Skeletal muscle tissue (tissue), 4 donors: ENCODE measurements around the gene USP8. TPM values are rescaled to one million over a fixed set of nuclear protein-coding genes. Genes with fewer than 3 reads are reported as not detected.
"Not testable (repeated sequence)": the region's sequence is repeated elsewhere in the genome, so short reads cannot be mapped to it uniquely, and the experiment has no call there.

Source experiments
- H3K27ac ChIP-seq: one replicate; pipeline ENCODE4 v1.7.0; 2013; ENCODE audit warnings: mild to moderate bottlenecking, low read depth, low read length, inconsistent platforms
- H3K27me3 ChIP-seq, 3 donors: one replicate each; pipeline ENCODE4 v1.7.0; 2013; ENCODE audit warnings: low read length in 3 of 3; ENCODE audit not compliant: control insufficient read depth in 3 of 3, insufficient read depth in 3 of 3
- H3K36me3 ChIP-seq, 3 donors: one replicate each; pipeline ENCODE4 v1.7.0; 2013; ENCODE audit warnings: low read length in 3 of 3; ENCODE audit not compliant: control insufficient read depth in 3 of 3, insufficient read depth in 3 of 3
- H3K4me1 ChIP-seq, 3 donors: one replicate each; pipeline ENCODE4 v1.7.0; 2013; ENCODE audit warnings: low read length in 3 of 3, mild to moderate bottlenecking in 3 of 3; ENCODE audit not compliant: control insufficient read depth in 3 of 3, insufficient read depth in 3 of 3
- H3K4me3 ChIP-seq, 3 donors: one replicate each; pipeline ENCODE4 v1.7.0; 2013; ENCODE audit warnings: low read length in 3 of 3
- H3K9ac ChIP-seq, 3 donors: one replicate each; pipeline ENCODE4 v1.7.0; 2013; ENCODE audit warnings: low read length in 3 of 3, mild to moderate bottlenecking in 3 of 3, moderate library complexity in 2 of 3, low read depth in 1 of 3
- H3K9me3 ChIP-seq, 3 donors: one replicate each; pipeline ENCODE4 v1.7.0; 2013; ENCODE audit warnings: low read length in 3 of 3; ENCODE audit not compliant: control insufficient read depth in 3 of 3
- total RNA-seq: library from RNA; depleted of rRNA; stranded (reverse); fragments of >200 nt; gene quantifications from one replicate; pipeline ENCODE4 v1.2.3, GENCODE V29; 2014
- donor health status: Osteomylitis.

USP8 gene
- total RNA-seq, 1 donor from 2014 or later = 19.3 TPM

GRCh38 chr15:50411870-50412269, 12.3 kb upstream of the USP8 start:
- H3K9ac ChIP-seq = no peak overlapping the region
- no peaks in the 10 kb centered on the region for H3K9me3 ChIP-seq
- no peaks in the 10 kb centered on the region for H3K4me1 ChIP-seq
- H3K4me3 ChIP-seq = no peak overlapping the region
- no peak overlapping the region for H3K27ac ChIP-seq
- no peaks in the 10 kb centered on the region for H3K36me3 ChIP-seq
- no peaks in the 10 kb centered on the region for H3K27me3 ChIP-seq

GRCh38 chr15:50414624-50415023, 9.6 kb upstream of the USP8 start:
- H3K36me3 ChIP-seq = no peaks in the 10 kb centered on the region
- H3K4me1 ChIP-seq = no peaks in the 10 kb centered on the region

GRCh38 chr15:50415752-50416404, 8.3 kb upstream of the USP8 start:
- Histone ChIP-seq H3K27ac (no peak overlapping the region), H3K4me3 (no peak overlapping the region), H3K9me3 (peaks cover 0 to 3% (median 0%) of the 10 kb centered on the region in 3 donors), H3K9ac (no peak overlapping the region), H3K36me3 (no peaks in the 10 kb centered on the region), H3K4me1 (no peaks in the 10 kb centered on the region), H3K27me3 (no peaks in the 10 kb centered on the region)

More at GRCh38 chr15:50414624-50415023, 9.6 kb upstream of the USP8 start:
- Histone ChIP-seq H3K27me3 (no peaks in the 10 kb centered on the region), H3K9ac (no peak overlapping the region), H3K27ac (no peak overlapping the region), H3K9me3 (peaks cover 0 to 3% (median 0%) of the 10 kb centered on the region in 3 donors), H3K4me3 (no peak overlapping the region)

- Histone ChIP-seq H3K36me3 (no peaks in the 10 kb centered on the region), H3K27me3 (no peaks in the 10 kb centered on the region), H3K9ac (no peak overlapping the region), H3K4me3 (no peak overlapping the region), H3K9me3 (peaks cover 0 to 3% (median 0%) of the 10 kb centered on the region in 3 donors), H3K27ac (no peak overlapping the region), H3K4me1 (no peaks in the 10 kb centered on the region)
Measured at GRCh38 chr15:50416890-50417289, 7.3 kb upstream of the USP8 start.

GRCh38 chr15:50418041-50418583, 6.1 kb upstream of the USP8 start:
- Histone ChIP-seq H3K36me3 (no peaks in the 10 kb centered on the region), H3K9ac (no peak overlapping the region), H3K27ac (no peak overlapping the region), H3K27me3 (no peaks in the 10 kb centered on the region), H3K4me3 (no peak overlapping the region), H3K9me3 (peaks cover 0 to 3% (median 0%) of the 10 kb centered on the region in 3 donors), H3K4me1 (no peaks in the 10 kb centered on the region)

GRCh38 chr15:50425219-50425618, 1.0 kb downstream of the USP8 start:
- Histone ChIP-seq H3K27ac (peak overlapping the region; percentile 88), H3K4me3 (peak overlapping the region; percentile 91 to 94 (median 92)), H3K4me1 (peaks cover 4 to 12% (median 9%) of the 10 kb centered on the region in 3 donors), H3K36me3 (peaks cover 0 to 4% (median 0%) of the 10 kb centered on the region in 3 donors), H3K9ac (peak overlapping the region; percentile 87 to 96 (median 91)), H3K27me3 (no peaks in the 10 kb centered on the region), H3K9me3 (no peaks in the 10 kb centered on the region)

GRCh38 chr15:50425678-50426246, 1.6 kb downstream of the USP8 start:
- H3K27me3 ChIP-seq, H3K36me3 ChIP-seq, H3K27ac ChIP-seq, H3K9me3 ChIP-seq: not testable (repeated sequence)
- peak overlapping the region in 1 of 3 donors; percentile 94 for H3K4me3 ChIP-seq
- H3K4me1 ChIP-seq = peaks cover 4 to 12% (median 11%) of the 10 kb centered on the region in 3 donors
- peak overlapping the region in 1 of 3 donors; percentile 96 for H3K9ac ChIP-seq

- Histone ChIP-seq H3K27ac (no peak overlapping the region), H3K4me3 (peak overlapping the region in 1 of 3 donors; percentile 7), H3K9ac (no peak overlapping the region), H3K9me3 (no peaks in the 10 kb centered on the region), H3K27me3 (no peaks in the 10 kb centered on the region), H3K36me3 (peaks cover 0 to 4% (median 0%) of the 10 kb centered on the region in 3 donors), H3K4me1 (peaks cover 4 to 14% (median 12%) of the 10 kb centered on the region in 3 donors)
Measured at GRCh38 chr15:50426428-50426827, 2.2 kb downstream of the USP8 start.

GRCh38 chr15:50431204-50431603, 7.0 kb downstream of the USP8 start:
- Histone ChIP-seq H3K4me1 (peaks cover 0 to 6% (median 5%) of the 10 kb centered on the region in 3 donors), H3K27me3 (no peaks in the 10 kb centered on the region), H3K27ac (no peak overlapping the region), H3K36me3 (peaks cover 0 to 4% (median 0%) of the 10 kb centered on the region in 3 donors), H3K4me3 (no peak overlapping the region), H3K9ac (no peak overlapping the region), H3K9me3 (no peaks in the 10 kb centered on the region)

GRCh38 chr15:50432230-50432629, 8.0 kb downstream of the USP8 start:
- Histone ChIP-seq H3K27me3 (no peaks in the 10 kb centered on the region), H3K27ac (no peak overlapping the region), H3K4me3 (no peak overlapping the region), H3K4me1 (peaks cover 0 to 5% (median 0%) of the 10 kb centered on the region in 3 donors), H3K9me3 (no peaks in the 10 kb centered on the region), H3K9ac (no peak overlapping the region), H3K36me3 (no peaks in the 10 kb centered on the region)
